ENCODE measurements around the gene KIF16B.

Gene KIF16B

DNA sequence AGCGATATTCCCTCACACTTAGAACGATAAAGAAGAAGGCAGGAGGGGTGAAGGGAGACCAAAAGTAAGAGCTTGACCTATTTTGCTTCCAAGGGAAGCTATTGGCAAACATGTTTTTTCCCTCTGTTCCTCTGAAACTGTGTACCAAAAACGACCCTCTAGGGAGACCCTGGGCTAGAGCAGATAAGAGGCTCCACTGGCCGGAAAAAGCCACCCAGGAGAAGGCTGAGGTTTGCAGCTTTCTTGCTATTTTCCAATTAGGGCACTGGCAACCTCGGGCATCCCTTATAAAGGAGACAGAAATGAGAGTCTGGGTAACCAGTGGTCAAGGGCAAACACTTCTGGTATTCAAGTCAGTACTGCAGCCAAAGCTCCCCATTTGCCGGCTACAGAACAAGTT is 168.0 kb downstream of the KIF16B start:
- H3K4me1 ChIP-seq (ENCODE audit: control insufficient read depth in 1 of 2, insufficient read depth in 1 of 2, low read depth in 1 of 2, low read length in 1 of 2), result no peaks in the 10 kb centered on the region
- no peak overlapping the region for H3K27ac ChIP-seq
- no peak overlapping the region for H3K4me3 ChIP-seq (ENCODE audit: low read depth in 1 of 2, low read length in 1 of 2)
- peaks cover 8% of the 10 kb centered on the region for H3K36me3 ChIP-seq
- no peaks in the 10 kb centered on the region for H3K27me3 ChIP-seq
- TF ChIP-seq CTCF (IDR thresholded peaks at IDR 0.05), result no peak
- no peaks in the 10 kb centered on the region for H3K9me3 ChIP-seq

DNA sequence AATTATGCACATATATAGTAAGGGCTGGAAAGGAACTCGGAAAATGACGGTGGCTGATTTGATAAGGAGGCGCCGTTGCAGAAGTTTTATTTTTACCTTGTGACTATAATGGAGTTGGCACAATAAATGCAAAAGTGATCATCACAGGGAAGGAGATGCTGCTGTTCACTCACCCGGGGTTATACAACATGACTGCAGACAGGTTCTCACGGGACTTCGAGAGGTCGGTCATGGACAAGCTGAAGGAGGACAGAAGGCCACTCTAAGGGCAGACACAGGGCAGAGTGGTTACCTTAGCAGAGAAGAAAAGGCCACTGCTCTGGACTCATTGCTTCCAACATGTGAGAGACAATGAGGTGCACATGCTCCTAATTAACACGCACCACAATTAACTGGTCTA is 168.6 kb downstream of the KIF16B start:
- Histone ChIP-seq H3K9me3 (no peaks in the 10 kb centered on the region), H3K4me3 (ENCODE audit: low read depth in 1 of 2, low read length in 1 of 2) (no peak overlapping the region), H3K36me3 (peaks cover 8% of the 10 kb centered on the region), H3K4me1 (ENCODE audit: control insufficient read depth in 1 of 2, insufficient read depth in 1 of 2, low read depth in 1 of 2, low read length in 1 of 2) (no peaks in the 10 kb centered on the region), H3K27me3 (no peaks in the 10 kb centered on the region), H3K27ac (no peak overlapping the region)
- no peak for TF ChIP-seq CTCF (IDR thresholded peaks at IDR 0.05)

DNA sequence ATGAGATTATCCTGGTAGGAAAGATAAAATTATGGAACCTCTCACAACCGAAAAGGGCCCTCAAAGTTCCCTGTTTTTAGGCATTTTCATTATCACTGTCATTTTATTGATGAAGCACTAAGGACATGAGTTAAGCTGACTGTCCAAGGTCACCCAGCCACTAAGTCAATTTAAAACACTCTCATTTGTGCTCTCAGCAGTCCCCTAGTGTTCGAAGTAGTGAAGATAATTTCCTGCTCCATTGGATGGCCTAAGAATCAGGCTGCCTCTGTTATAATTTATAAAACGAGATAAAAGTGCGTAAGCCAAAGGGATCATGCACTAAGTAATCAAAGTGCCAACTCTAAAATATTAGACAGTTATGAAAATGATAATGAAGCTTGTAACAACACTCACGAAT is 169.1 kb downstream of the KIF16B start:
- Histone ChIP-seq H3K4me3 (ENCODE audit: low read depth in 1 of 2, low read length in 1 of 2) (no peak overlapping the region), H3K27me3 (no peaks in the 10 kb centered on the region), H3K36me3 (peaks cover 8% of the 10 kb centered on the region), H3K27ac (no peak overlapping the region), H3K9me3 (no peaks in the 10 kb centered on the region), H3K4me1 (ENCODE audit: control insufficient read depth in 1 of 2, insufficient read depth in 1 of 2, low read depth in 1 of 2, low read length in 1 of 2) (no peaks in the 10 kb centered on the region)
- no peak for TF ChIP-seq CTCF (IDR thresholded peaks at IDR 0.05)

DNA sequence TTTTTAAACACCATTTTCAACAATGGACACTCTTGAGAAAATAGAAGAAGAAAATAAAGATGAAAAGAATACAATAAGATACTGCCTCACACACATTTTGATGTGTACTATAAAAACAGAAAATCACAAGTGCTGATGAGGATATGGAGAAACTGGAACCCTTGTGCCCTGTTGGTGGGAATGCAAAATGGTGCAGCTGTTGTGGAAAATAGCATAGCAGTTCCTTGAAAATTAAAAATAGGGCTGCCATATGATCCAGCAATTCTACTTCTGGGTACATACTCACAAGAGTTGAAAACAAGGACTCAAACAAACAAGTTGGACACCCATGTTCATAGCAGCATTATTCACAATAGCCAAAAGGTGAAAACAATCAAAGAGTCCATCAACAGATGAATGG is 173.0 kb downstream of the KIF16B start:
- peaks cover 4% of the 10 kb centered on the region for H3K36me3 ChIP-seq
- H3K27me3 ChIP-seq, result no peaks in the 10 kb centered on the region
- no peak overlapping the region for H3K4me3 ChIP-seq (ENCODE audit: low read depth in 1 of 2, low read length in 1 of 2)

DNA sequence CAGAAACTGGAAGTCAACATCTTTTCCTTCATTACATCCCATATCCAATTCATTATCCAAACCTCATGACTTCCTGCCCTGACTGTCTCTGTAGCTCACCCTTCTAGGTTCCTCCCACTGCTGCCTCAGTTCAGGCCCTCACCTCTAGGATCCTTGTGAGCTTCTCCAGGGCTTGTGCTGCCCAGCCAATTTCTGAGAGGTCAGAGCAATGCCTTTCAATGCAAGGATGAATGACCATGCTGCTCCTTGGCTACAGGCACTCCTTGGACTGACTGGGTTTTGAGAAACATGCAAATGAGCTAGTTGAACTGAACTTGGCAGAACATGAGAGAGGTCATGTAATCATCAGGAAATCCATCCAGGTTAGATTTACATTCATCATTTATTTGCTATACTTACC is 173.4 kb downstream of the KIF16B start:
- peaks cover 4% of the 10 kb centered on the region for H3K36me3 ChIP-seq
- TF ChIP-seq CTCF (IDR thresholded peaks at IDR 0.05), result no peak
- H3K27me3 ChIP-seq, result no peaks in the 10 kb centered on the region

More for the DNA sequence above, 173.0 kb downstream of the KIF16B start:
- no peak overlapping the region for H3K27ac ChIP-seq
- no peaks in the 10 kb centered on the region for H3K4me1 ChIP-seq (ENCODE audit: control insufficient read depth in 1 of 2, insufficient read depth in 1 of 2, low read depth in 1 of 2, low read length in 1 of 2)
- H3K9me3 ChIP-seq, result no peaks in the 10 kb centered on the region
- TF ChIP-seq CTCF (IDR thresholded peaks at IDR 0.05), result no peak

DNA sequence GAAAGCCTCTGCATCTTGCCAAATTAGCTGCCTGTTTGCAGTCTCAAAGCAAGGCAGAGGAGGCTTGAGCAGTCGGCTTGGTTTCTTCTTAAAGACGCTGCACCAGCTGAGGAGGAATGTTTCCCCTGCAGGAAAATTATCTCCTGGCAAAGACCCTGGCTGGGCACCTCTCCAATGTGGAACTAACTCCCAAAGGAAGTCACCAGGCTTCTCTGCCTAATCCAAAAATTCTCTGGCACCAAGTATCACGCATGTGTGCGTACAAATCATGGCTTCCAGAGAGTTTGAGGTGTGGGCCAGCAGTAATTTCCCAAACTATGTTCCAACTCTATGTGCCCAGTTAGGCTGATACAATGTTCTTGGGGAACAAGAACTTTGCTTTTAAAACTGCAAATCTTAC is 176.2 kb downstream of the KIF16B start:
- no peak for TF ChIP-seq CTCF (IDR thresholded peaks at IDR 0.05)
- Histone ChIP-seq H3K36me3 (no peaks in the 10 kb centered on the region), H3K9me3 (no peaks in the 10 kb centered on the region), H3K4me3 (ENCODE audit: low read depth in 1 of 2, low read length in 1 of 2) (no peak overlapping the region), H3K4me1 (ENCODE audit: control insufficient read depth in 1 of 2, insufficient read depth in 1 of 2, low read depth in 1 of 2, low read length in 1 of 2) (no peaks in the 10 kb centered on the region), H3K27ac (no peak overlapping the region), H3K27me3 (no peaks in the 10 kb centered on the region)

More for the DNA sequence above, 173.4 kb downstream of the KIF16B start:
- Histone ChIP-seq H3K27ac (no peak overlapping the region), H3K9me3 (no peaks in the 10 kb centered on the region), H3K4me3 (ENCODE audit: low read depth in 1 of 2, low read length in 1 of 2) (no peak overlapping the region), H3K4me1 (ENCODE audit: control insufficient read depth in 1 of 2, insufficient read depth in 1 of 2, low read depth in 1 of 2, low read length in 1 of 2) (no peaks in the 10 kb centered on the region)

Measured in neutrophil (primary cell).